ENCODE results near the gene KLHDC10. TPM values are rescaled to one million over a fixed set of nuclear protein-coding genes. Genes with fewer than 3 reads are reported as not detected.

The KLHDC10 gene
- total RNA-seq, 1 experiment from 2014 or later = 14.4 TPM

DNA sequence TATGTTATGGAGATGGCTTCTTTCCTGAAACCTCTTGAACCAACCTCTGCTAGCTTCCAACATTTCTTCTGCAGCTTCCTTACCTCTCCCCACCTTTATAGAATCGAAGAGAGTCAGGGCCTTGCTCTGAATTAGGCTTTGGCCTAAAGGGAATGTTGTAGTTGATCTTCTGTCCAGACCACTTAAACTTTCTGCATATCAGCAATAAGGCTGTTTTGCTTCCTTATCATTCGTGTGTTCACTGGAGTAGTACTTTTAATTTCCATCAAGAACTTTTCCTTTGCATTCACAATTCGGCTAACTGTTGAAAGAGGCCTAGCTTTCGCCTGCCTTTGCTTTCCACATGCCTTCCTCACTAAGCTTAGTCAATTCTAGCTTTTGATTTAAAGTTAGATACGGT is 48.0 kb downstream of the KLHDC10 start (continued):
- TF ChIP-seq ZNF263 (CRISPR knock-in tag; IDR thresholded peaks at IDR 0.05; ENCODE audit: low read depth) (no peak), NR1H2 (CRISPR knock-in tag; IDR thresholded peaks at IDR 0.05) (no peak), ZNF232 (CRISPR knock-in tag; IDR thresholded peaks at IDR 0.05) (no peak), ZNF138 (CRISPR knock-in tag; conservative IDR thresholded peaks at IDR 0.05) (no peak), CREB1 (CRISPR knock-in tag; IDR thresholded peaks at IDR 0.05) (no peak), ZNF416 (CRISPR knock-in tag; IDR thresholded peaks at IDR 0.05) (no peak), PRRX2 (CRISPR knock-in tag; IDR thresholded peaks at IDR 0.05) (no peak), ELF4 (CRISPR knock-in tag; IDR thresholded peaks at IDR 0.05; ENCODE audit: low read depth) (no peak)

DNA sequence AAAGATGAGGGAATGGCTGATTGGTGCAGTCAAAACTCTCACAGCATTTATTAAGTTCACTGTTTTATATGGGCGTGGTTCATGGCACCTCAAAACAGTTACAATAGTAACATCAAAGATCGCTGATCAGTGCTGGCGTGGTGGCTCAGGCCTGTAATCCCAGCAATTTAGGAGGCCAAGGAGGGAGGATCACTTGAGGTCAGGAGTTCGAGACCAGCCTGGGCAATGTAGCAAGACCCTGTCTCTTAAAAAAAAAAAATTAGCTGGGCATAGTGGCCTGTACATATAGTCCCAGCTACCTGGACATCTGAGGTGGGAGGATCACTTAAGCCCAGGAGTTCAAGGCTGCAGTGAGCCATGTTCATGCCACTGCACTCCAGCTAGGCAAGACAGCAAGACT is 48.5 kb downstream of the KLHDC10 start:
- no peaks in the 10 kb centered on the region for H3K9me3 Mint-ChIP-seq
- DNase-seq (ENCODE audit: low spot score) (no peak), ATAC-seq (no peak)
- H3K36me3 Mint-ChIP-seq = peaks cover 22% of the 10 kb centered on the region
- H3K4me3 Mint-ChIP-seq = no peak overlapping the region
- no peak overlapping the region for H3K27ac Mint-ChIP-seq
- TF ChIP-seq, protein P1, sequence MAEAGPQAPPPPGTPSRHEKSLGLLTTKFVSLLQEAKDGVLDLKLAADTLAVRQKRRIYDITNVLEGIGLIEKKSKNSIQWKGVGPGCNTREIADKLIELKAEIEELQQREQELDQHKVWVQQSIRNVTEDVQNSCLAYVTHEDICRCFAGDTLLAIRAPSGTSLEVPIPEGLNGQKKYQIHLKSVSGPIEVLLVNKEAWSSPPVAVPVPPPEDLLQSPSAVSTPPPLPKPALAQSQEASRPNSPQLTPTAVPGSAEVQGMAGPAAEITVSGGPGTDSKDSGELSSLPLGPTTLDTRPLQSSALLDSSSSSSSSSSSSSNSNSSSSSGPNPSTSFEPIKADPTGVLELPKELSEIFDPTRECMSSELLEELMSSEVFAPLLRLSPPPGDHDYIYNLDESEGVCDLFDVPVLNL (CRISPR knock-in tag; IDR thresholded peaks at IDR 0.05; ENCODE audit: borderline replicate concordance, low read depth) = no peak
- TF ChIP-seq SMAD4 (CRISPR knock-in tag; IDR thresholded peaks at IDR 0.05) (no peak), NR1H2 (CRISPR knock-in tag; IDR thresholded peaks at IDR 0.05) (no peak), CREM (CRISPR knock-in tag; IDR thresholded peaks at IDR 0.05) (no peak), ATF2 (CRISPR knock-in tag; IDR thresholded peaks at IDR 0.05; ENCODE audit: borderline replicate concordance, low read depth) (no peak), ESRRA (CRISPR knock-in tag; IDR thresholded peaks at IDR 0.05; ENCODE audit: borderline replicate concordance) (no peak), PRDM15 (CRISPR knock-in tag; IDR thresholded peaks at IDR 0.05) (no peak), HMGA2 (CRISPR knock-in tag; IDR thresholded peaks at IDR 0.05) (no peak), RELA (CRISPR knock-in tag; IDR thresholded peaks at IDR 0.05; ENCODE audit: borderline replicate concordance) (no peak), RORB (CRISPR knock-in tag; IDR thresholded peaks at IDR 0.05) (no peak), FOXP1 (CRISPR knock-in tag; IDR thresholded peaks at IDR 0.05; ENCODE audit: borderline replicate concordance) (no peak), SOX15 (CRISPR knock-in tag; IDR thresholded peaks at IDR 0.05) (no peak), ZNF396 (CRISPR knock-in tag; IDR thresholded peaks at IDR 0.05; ENCODE audit: borderline replicate concordance) (no peak)
- TF ChIP-seq, protein P2, sequence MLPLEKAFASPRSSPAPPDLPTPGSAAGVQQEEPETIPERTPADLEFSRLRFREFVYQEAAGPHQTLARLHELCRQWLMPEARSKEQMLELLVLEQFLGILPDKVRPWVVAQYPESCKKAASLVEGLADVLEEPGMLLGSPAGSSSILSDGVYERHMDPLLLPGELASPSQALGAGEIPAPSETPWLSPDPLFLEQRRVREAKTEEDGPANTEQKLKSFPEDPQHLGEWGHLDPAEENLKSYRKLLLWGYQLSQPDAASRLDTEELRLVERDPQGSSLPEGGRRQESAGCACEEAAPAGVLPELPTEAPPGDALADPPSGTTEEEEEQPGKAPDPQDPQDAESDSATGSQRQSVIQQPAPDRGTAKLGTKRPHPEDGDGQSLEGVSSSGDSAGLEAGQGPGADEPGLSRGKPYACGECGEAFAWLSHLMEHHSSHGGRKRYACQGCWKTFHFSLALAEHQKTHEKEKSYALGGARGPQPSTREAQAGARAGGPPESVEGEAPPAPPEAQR (CRISPR knock-in tag; IDR thresholded peaks at IDR 0.05) = no peak
- TF ChIP-seq, protein P3, sequence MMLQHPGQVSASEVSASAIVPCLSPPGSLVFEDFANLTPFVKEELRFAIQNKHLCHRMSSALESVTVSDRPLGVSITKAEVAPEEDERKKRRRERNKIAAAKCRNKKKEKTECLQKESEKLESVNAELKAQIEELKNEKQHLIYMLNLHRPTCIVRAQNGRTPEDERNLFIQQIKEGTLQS (CRISPR knock-in tag; conservative IDR thresholded peaks at IDR 0.05) = no peak
- TF ChIP-seq, protein P4, sequence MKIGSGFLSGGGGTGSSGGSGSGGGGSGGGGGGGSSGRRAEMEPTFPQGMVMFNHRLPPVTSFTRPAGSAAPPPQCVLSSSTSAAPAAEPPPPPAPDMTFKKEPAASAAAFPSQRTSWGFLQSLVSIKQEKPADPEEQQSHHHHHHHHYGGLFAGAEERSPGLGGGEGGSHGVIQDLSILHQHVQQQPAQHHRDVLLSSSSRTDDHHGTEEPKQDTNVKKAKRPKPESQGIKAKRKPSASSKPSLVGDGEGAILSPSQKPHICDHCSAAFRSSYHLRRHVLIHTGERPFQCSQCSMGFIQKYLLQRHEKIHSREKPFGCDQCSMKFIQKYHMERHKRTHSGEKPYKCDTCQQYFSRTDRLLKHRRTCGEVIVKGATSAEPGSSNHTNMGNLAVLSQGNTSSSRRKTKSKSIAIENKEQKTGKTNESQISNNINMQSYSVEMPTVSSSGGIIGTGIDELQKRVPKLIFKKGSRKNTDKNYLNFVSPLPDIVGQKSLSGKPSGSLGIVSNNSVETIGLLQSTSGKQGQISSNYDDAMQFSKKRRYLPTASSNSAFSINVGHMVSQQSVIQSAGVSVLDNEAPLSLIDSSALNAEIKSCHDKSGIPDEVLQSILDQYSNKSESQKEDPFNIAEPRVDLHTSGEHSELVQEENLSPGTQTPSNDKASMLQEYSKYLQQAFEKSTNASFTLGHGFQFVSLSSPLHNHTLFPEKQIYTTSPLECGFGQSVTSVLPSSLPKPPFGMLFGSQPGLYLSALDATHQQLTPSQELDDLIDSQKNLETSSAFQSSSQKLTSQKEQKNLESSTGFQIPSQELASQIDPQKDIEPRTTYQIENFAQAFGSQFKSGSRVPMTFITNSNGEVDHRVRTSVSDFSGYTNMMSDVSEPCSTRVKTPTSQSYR (CRISPR knock-in tag; IDR thresholded peaks at IDR 0.05) = no peak
- ChIA-PET CTCF (no interaction called here), POLR2A (no interaction called here)
- no peaks in the 10 kb centered on the region for H3K27me3 Mint-ChIP-seq (ENCODE audit: low read depth)
- H3K4me1 Mint-ChIP-seq = no peaks in the 10 kb centered on the region

Measured in WTC11 (cell line).